Measurements from ENCODE around the gene STAM.

Gene STAM

GRCh38 chr10:17655567-17656146 is 11.7 kb downstream of the STAM start:
- peak; percentile 54 to 79 for DNase-seq

GRCh38 chr10:17657103-17657500 is 13.2 kb downstream of the STAM start:
- peak; percentile 34 to 54 for DNase-seq

More at GRCh38 chr10:17655567-17656146, 11.7 kb downstream of the STAM start:
- TF ChIP-seq GATA1 (IDR thresholded peaks at IDR 0.05; ENCODE audit: low read depth, low read length), result no peak
- no peak for TF ChIP-seq POLR2A (IDR thresholded peaks at IDR 0.05; ENCODE audit: low read length)

GRCh38 chr10:17659365-17659764 is 15.4 kb downstream of the STAM start:
- peak; percentile 66 for DNase-seq
- TF ChIP-seq GATA1 (IDR thresholded peaks at IDR 0.05; ENCODE audit: low read depth, low read length), result no peak
- TF ChIP-seq POLR2A (IDR thresholded peaks at IDR 0.05; ENCODE audit: low read length), result no peak

More at GRCh38 chr10:17657103-17657500, 13.2 kb downstream of the STAM start:
- no peak for TF ChIP-seq POLR2A (IDR thresholded peaks at IDR 0.05; ENCODE audit: low read length)
- no peak for TF ChIP-seq GATA1 (IDR thresholded peaks at IDR 0.05; ENCODE audit: low read depth, low read length)

- DNase-seq, result no peak
- TF ChIP-seq POLR2A (IDR thresholded peaks at IDR 0.05; ENCODE audit: low read length), result no peak
- no peak for TF ChIP-seq GATA1 (IDR thresholded peaks at IDR 0.05; ENCODE audit: low read depth, low read length)
These were observed 17.0 kb downstream of the STAM start for GRCh38 chr10:17660921-17661320.

- DNase-seq, result peak in 1 of 2 experiments; percentile 10
- no peak for TF ChIP-seq POLR2A (IDR thresholded peaks at IDR 0.05; ENCODE audit: low read length)
- no peak for TF ChIP-seq GATA1 (IDR thresholded peaks at IDR 0.05; ENCODE audit: low read depth, low read length)
These were observed 17.6 kb downstream of the STAM start for GRCh38 chr10:17661510-17661909.

- DNase-seq, result peak; percentile 96 to 100
- TF ChIP-seq GATA1 (IDR thresholded peaks at IDR 0.05; ENCODE audit: low read depth, low read length) (peak; percentile 85), POLR2A (IDR thresholded peaks at IDR 0.05; ENCODE audit: low read length) (peak; percentile 64)
These were observed 18.5 kb downstream of the STAM start for GRCh38 chr10:17662193-17663138.

GRCh38 chr10:17663450-17663849 is 19.5 kb downstream of the STAM start:
- no peak for TF ChIP-seq GATA1 (IDR thresholded peaks at IDR 0.05; ENCODE audit: low read depth, low read length)
- TF ChIP-seq POLR2A (IDR thresholded peaks at IDR 0.05; ENCODE audit: low read length), result no peak
- DNase-seq, result peak; percentile 39 to 75

GRCh38 chr10:17665747-17666146 is 21.8 kb downstream of the STAM start:
- no peak for TF ChIP-seq GATA1 (IDR thresholded peaks at IDR 0.05; ENCODE audit: low read depth, low read length)
- no peak for TF ChIP-seq POLR2A (IDR thresholded peaks at IDR 0.05; ENCODE audit: low read length)
- peak; percentile 37 to 68 for DNase-seq

GRCh38 chr10:17668435-17669184 is 24.7 kb downstream of the STAM start:
- DNase-seq, result peak; percentile 75 to 82
- TF ChIP-seq POLR2A (IDR thresholded peaks at IDR 0.05; ENCODE audit: low read length) (no peak), GATA1 (IDR thresholded peaks at IDR 0.05; ENCODE audit: low read depth, low read length) (no peak)

- DNase-seq, result no peak
- TF ChIP-seq POLR2A (IDR thresholded peaks at IDR 0.05; ENCODE audit: low read length) (no peak), GATA1 (IDR thresholded peaks at IDR 0.05; ENCODE audit: low read depth, low read length) (no peak)
These were observed 25.4 kb downstream of the STAM start for GRCh38 chr10:17669185-17669872.

- no peak for TF ChIP-seq GATA1 (IDR thresholded peaks at IDR 0.05; ENCODE audit: low read depth, low read length)
- no peak for TF ChIP-seq POLR2A (IDR thresholded peaks at IDR 0.05; ENCODE audit: low read length)
- DNase-seq, result no peak
These were observed 27.4 kb downstream of the STAM start for GRCh38 chr10:17671307-17671706.

GRCh38 chr10:17673471-17674061 is 29.6 kb downstream of the STAM start:
- DNase-seq, result peak; percentile 61 to 83
- TF ChIP-seq GATA1 (IDR thresholded peaks at IDR 0.05; ENCODE audit: low read depth, low read length) (no peak), POLR2A (IDR thresholded peaks at IDR 0.05; ENCODE audit: low read length) (no peak)

- no peak for TF ChIP-seq POLR2A (IDR thresholded peaks at IDR 0.05; ENCODE audit: low read length)
- TF ChIP-seq GATA1 (IDR thresholded peaks at IDR 0.05; ENCODE audit: low read depth, low read length), result no peak
- no peak for DNase-seq
These were observed 30.6 kb downstream of the STAM start for GRCh38 chr10:17674566-17674965.
